ENCODE data around the gene FAM114A1. TPM values are rescaled to one million over a fixed set of nuclear protein-coding genes. Genes with fewer than 3 reads are reported as not detected.

The FAM114A1 gene
- total and polyA plus RNA-seq, 2 experiments from 2014 or later: 13.0 to 14.5 TPM

- no peak for DNase-seq (ENCODE audit: low spot score)
- no peaks in the 10 kb centered on the region for H3F3A ChIP-seq (replicated peaks; ENCODE audit: low read depth)
- no peaks in the 10 kb centered on the region for H3K79me2 ChIP-seq (replicated peaks; ENCODE audit: insufficient read depth)
- peaks cover 6% of the 10 kb centered on the region; the same call in 1 of the 2 replicates for H3K9me2 ChIP-seq (ENCODE audit: insufficient read depth)
- no peak for TF ChIP-seq ZNF331 (CRISPR knock-in tag; IDR thresholded peaks at IDR 0.05; ENCODE audit: low read depth)
- TF ChIP-seq ETS1 (IDR thresholded peaks at IDR 0.05): no peak
- TF ChIP-seq NANOG (IDR thresholded peaks at IDR 0.05; ENCODE audit: borderline replicate concordance): no peak
- TF ChIP-seq CREB1 (CRISPR knock-in tag; IDR thresholded peaks at IDR 0.05; ENCODE audit: low read depth): no peak
- TF ChIP-seq, protein P1, sequence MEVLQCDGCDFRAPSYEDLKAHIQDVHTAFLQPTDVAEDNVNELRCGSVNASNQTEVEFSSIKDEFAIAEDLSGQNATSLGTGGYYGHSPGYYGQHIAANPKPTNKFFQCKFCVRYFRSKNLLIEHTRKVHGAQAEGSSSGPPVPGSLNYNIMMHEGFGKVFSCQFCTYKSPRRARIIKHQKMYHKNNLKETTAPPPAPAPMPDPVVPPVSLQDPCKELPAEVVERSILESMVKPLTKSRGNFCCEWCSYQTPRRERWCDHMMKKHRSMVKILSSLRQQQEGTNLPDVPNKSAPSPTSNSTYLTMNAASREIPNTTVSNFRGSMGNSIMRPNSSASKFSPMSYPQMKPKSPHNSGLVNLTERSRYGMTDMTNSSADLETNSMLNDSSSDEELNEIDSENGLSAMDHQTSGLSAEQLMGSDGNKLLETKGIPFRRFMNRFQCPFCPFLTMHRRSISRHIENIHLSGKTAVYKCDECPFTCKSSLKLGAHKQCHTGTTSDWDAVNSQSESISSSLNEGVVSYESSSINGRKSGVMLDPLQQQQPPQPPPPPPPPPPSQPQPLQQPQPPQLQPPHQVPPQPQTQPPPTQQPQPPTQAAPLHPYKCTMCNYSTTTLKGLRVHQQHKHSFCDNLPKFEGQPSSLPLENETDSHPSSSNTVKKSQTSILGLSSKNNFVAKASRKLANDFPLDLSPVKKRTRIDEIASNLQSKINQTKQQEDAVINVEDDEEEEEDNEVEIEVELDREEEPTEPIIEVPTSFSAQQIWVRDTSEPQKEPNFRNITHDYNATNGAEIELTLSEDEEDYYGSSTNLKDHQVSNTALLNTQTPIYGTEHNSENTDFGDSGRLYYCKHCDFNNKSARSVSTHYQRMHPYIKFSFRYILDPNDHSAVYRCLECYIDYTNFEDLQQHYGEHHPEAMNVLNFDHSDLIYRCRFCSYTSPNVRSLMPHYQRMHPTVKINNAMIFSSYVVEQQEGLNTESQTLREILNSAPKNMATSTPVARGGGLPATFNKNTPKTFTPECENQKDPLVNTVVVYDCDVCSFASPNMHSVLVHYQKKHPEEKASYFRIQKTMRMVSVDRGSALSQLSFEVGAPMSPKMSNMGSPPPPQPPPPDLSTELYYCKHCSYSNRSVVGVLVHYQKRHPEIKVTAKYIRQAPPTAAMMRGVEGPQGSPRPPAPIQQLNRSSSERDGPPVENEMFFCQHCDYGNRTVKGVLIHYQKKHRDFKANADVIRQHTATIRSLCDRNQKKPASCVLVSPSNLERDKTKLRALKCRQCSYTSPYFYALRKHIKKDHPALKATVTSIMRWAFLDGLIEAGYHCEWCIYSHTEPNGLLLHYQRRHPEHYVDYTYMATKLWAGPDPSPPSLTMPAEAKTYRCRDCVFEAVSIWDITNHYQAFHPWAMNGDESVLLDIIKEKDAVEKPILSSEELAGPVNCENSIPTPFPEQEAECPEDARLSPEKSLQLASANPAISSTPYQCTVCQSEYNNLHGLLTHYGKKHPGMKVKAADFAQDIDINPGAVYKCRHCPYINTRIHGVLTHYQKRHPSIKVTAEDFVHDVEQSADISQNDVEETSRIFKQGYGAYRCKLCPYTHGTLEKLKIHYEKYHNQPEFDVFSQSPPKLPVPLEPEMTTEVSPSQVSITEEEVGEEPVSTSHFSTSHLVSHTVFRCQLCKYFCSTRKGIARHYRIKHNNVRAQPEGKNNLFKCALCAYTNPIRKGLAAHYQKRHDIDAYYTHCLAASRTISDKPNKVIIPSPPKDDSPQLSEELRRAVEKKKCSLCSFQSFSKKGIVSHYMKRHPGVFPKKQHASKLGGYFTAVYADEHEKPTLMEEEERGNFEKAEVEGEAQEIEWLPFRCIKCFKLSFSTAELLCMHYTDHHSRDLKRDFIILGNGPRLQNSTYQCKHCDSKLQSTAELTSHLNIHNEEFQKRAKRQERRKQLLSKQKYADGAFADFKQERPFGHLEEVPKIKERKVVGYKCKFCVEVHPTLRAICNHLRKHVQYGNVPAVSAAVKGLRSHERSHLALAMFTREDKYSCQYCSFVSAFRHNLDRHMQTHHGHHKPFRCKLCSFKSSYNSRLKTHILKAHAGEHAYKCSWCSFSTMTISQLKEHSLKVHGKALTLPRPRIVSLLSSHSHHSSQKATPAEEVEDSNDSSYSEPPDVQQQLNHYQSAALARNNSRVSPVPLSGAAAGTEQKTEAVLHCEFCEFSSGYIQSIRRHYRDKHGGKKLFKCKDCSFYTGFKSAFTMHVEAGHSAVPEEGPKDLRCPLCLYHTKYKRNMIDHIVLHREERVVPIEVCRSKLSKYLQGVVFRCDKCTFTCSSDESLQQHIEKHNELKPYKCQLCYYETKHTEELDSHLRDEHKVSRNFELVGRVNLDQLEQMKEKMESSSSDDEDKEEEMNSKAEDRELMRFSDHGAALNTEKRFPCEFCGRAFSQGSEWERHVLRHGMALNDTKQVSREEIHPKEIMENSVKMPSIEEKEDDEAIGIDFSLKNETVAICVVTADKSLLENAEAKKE (CRISPR knock-in tag; IDR thresholded peaks at IDR 0.05): no peak
- TF ChIP-seq, protein P2, sequence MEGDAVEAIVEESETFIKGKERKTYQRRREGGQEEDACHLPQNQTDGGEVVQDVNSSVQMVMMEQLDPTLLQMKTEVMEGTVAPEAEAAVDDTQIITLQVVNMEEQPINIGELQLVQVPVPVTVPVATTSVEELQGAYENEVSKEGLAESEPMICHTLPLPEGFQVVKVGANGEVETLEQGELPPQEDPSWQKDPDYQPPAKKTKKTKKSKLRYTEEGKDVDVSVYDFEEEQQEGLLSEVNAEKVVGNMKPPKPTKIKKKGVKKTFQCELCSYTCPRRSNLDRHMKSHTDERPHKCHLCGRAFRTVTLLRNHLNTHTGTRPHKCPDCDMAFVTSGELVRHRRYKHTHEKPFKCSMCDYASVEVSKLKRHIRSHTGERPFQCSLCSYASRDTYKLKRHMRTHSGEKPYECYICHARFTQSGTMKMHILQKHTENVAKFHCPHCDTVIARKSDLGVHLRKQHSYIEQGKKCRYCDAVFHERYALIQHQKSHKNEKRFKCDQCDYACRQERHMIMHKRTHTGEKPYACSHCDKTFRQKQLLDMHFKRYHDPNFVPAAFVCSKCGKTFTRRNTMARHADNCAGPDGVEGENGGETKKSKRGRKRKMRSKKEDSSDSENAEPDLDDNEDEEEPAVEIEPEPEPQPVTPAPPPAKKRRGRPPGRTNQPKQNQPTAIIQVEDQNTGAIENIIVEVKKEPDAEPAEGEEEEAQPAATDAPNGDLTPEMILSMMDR (conservative IDR thresholded peaks at IDR 0.05; ENCODE audit: low read depth in 2 of 2): no peak
- no peak for TF ChIP-seq EZH2 (IDR thresholded peaks at IDR 0.05; ENCODE audit: low read depth, unreplicated experiment)
- no peak for TF ChIP-seq EZH2phosphoT487 (IDR thresholded peaks at IDR 0.05; ENCODE audit: unreplicated experiment)
- no peak for TF ChIP-seq ZNF114 (CRISPR knock-in tag; IDR thresholded peaks at IDR 0.05)
- no peak for TF ChIP-seq JUNB (IDR thresholded peaks at IDR 0.05; ENCODE audit: unreplicated experiment)
- no peak for TF ChIP-seq POLR2AphosphoS5 (IDR thresholded peaks at IDR 0.05; ENCODE audit: low read depth)
- no peak for TF ChIP-seq REST (IDR thresholded peaks at IDR 0.05; ENCODE audit: unreplicated experiment)
- TF ChIP-seq STAT1 (IDR thresholded peaks at IDR 0.05; ENCODE audit: unreplicated experiment): no peak
- Mint-ChIP-seq H3K9me3 (no peaks in the 10 kb centered on the region), H3K36me3 (ENCODE audit: low read depth) (no peaks in the 10 kb centered on the region), H3K4me1 (no peaks in the 10 kb centered on the region), H3K27me3 (ENCODE audit: insufficient read depth, low read depth, poor library complexity) (peaks cover 1% of the 10 kb centered on the region), H3K27ac (no peak overlapping the region), H3K4me3 (no peak overlapping the region)
- no peaks in the 10 kb centered on the region for H3K27me3 ChIP-seq (ENCODE audit: insufficient read depth)
- H3K4me3 ChIP-seq: no peak overlapping the region
- H3K4me2 ChIP-seq: no peak overlapping the region
- no peaks in the 10 kb centered on the region for H3K4me1 ChIP-seq (ENCODE audit: insufficient read depth)
- H2AFZ ChIP-seq: no peak overlapping the region
- H4K20me1 ChIP-seq (replicated peaks; ENCODE audit: insufficient read depth): no peaks in the 10 kb centered on the region
- no peak for ATAC-seq
- H3K36me3 ChIP-seq (ENCODE audit: insufficient read depth): no peaks in the 10 kb centered on the region
- no peak overlapping the region for H3K27ac ChIP-seq (ENCODE audit: low read depth)
Measured at GRCh38 chr4:38957261-38957815, 89.7 kb downstream of the FAM114A1 start.

All from GM23338 (cell line).